HEK293T (cell line): ENCODE results near the gene C1QC.

Experiments
- ARNT ChIP-seq: fragments of 450-650 bp; IDR thresholded peaks from 2 replicates; pipeline ENCODE4 v1.6.1; 2017; ENCODE audit warnings: mild to moderate bottlenecking
- BHLHE40 ChIP-seq: fragments of 450-650 bp; IDR thresholded peaks from 2 replicates; pipeline ENCODE4 v1.6.1; 2016; ENCODE audit warnings: mild to moderate bottlenecking, moderate library complexity, borderline replicate concordance
- ELF4 ChIP-seq: fragments of 450-650 bp; IDR thresholded peaks from 2 replicates; pipeline ENCODE4 v1.6.1; 2017; ENCODE audit warnings: antibody characterized with exemption
- FOXA1 ChIP-seq: fragments of 450-650 bp; IDR thresholded peaks from 2 replicates; pipeline ENCODE4 v1.6.1; 2016; ENCODE audit warnings: mild to moderate bottlenecking
- FOXK2 ChIP-seq: fragments of 450-650 bp; IDR thresholded peaks from 2 replicates; pipeline ENCODE4 v1.6.1; 2016; ENCODE audit warnings: mild to moderate bottlenecking
- FOXM1 ChIP-seq: fragments of 450-650 bp; IDR thresholded peaks from 2 replicates; pipeline ENCODE4 v1.6.1; 2017; ENCODE audit warnings: mild to moderate bottlenecking, borderline replicate concordance
- L3MBTL2 ChIP-seq: fragments of 450-650 bp; conservative IDR thresholded peaks from 2 replicates; pipeline ENCODE4 v1.6.1; 2016; ENCODE audit warnings: mild to moderate bottlenecking
- SP1 ChIP-seq: fragments of 450-650 bp; IDR thresholded peaks from 2 replicates; pipeline ENCODE4 v1.6.1; 2017

DNA sequence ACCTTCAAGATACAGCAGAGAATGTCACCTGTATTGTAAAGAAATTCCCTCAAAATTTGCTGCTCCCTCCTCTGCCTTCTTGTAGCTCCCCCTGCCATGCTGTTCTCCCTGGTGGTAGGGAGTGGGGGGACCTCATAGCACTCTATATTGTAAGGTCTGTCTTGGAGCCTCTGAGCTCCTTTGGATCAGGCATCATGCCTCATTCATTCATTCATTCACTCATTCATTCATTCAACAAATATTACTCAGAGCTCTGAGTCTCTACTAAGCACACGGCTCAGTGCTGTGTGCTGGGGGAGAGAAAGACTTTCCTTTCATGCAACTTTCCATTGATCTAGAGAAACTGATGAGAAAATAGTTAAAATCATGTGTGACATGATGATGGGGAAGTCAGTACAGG is 40.1 kb downstream of the C1QC start:
- TF ChIP-seq BHLHE40 (no peak), FOXM1 (no peak), ELF4 (no peak), FOXK2 (no peak), SP1 (no peak), L3MBTL2 (no peak), FOXA1 (no peak), ARNT (no peak)
